ENCODE data around the gene PTPRA. TPM values are rescaled to one million over a fixed set of nuclear protein-coding genes. Genes with fewer than 3 reads are reported as not detected.
"Not testable (repeated sequence)": the region's sequence is repeated elsewhere in the genome, so short reads cannot be mapped to it uniquely, and the experiment has no call there.

The PTPRA gene
- total and polyA plus RNA-seq, 2 experiments from 2014 or later = 45.1 to 51.8 TPM

GRCh38 chr20:3021327-3021726 lies 148.0 kb downstream of the PTPRA start:
- no peaks in the 10 kb centered on the region for H3K79me2 ChIP-seq
- no peak overlapping the region for H2AFZ ChIP-seq
- no peaks in the 10 kb centered on the region for H3K9me2 ChIP-seq (replicated peaks; ENCODE audit: insufficient read depth)
- H3K27me3 ChIP-seq = no peaks in the 10 kb centered on the region
- H3K4me2 ChIP-seq = no peak overlapping the region
- TF ChIP-seq CTCF (IDR thresholded peaks at IDR 0.05; ENCODE audit: poor library complexity) = no peak
- TF ChIP-seq EZH2 (IDR thresholded peaks at IDR 0.05; ENCODE audit: borderline replicate concordance) = no peak
- no peak for TF ChIP-seq EZH2phosphoT487 (IDR thresholded peaks at IDR 0.05; ENCODE audit: low read depth, severe bottlenecking, unreplicated experiment)
- H3K4me1 ChIP-seq (ENCODE audit: insufficient read depth) = peaks cover 38% of the 10 kb centered on the region
- WGBS (ENCODE audit: low lambda C conversion rate, missing lambda C conversion rate) = 83% methylated on average over 4 of the region's 4 CpGs
- no peak overlapping the region for H3K4me3 ChIP-seq
- H3K9me3 ChIP-seq (ENCODE audit: low read depth) = no peaks in the 10 kb centered on the region
- H4K20me1 ChIP-seq (ENCODE audit: insufficient read depth, poor library complexity, severe bottlenecking) = no peaks in the 10 kb centered on the region
- H3K27ac ChIP-seq = peak overlapping the region; percentile 91
- no peak for DNase-seq (ENCODE audit: low spot score)
- no peaks in the 10 kb centered on the region for H3K36me3 ChIP-seq (replicated peaks; ENCODE audit: insufficient read depth, low read depth)

- Histone ChIP-seq H3K4me3 (no peak overlapping the region), H4K20me1 (ENCODE audit: insufficient read depth, poor library complexity, severe bottlenecking) (no peaks in the 10 kb centered on the region), H3K79me2 (no peaks in the 10 kb centered on the region), H3K9me3 (ENCODE audit: low read depth) (no peaks in the 10 kb centered on the region), H2AFZ (no peak overlapping the region), H3K9me2 (replicated peaks; ENCODE audit: insufficient read depth) (no peaks in the 10 kb centered on the region), H3K4me1 (ENCODE audit: insufficient read depth) (peaks cover 38% of the 10 kb centered on the region), H3K4me2 (no peak overlapping the region), H3K27ac (peak overlapping the region; percentile 91), H3K36me3 (replicated peaks; ENCODE audit: insufficient read depth, low read depth) (no peaks in the 10 kb centered on the region), H3K27me3 (no peaks in the 10 kb centered on the region)
- TF ChIP-seq EZH2 (IDR thresholded peaks at IDR 0.05; ENCODE audit: borderline replicate concordance) (no peak), CTCF (IDR thresholded peaks at IDR 0.05; ENCODE audit: poor library complexity) (no peak), EZH2phosphoT487 (IDR thresholded peaks at IDR 0.05; ENCODE audit: low read depth, severe bottlenecking, unreplicated experiment) (no peak)
- no peak for DNase-seq (ENCODE audit: low spot score)
- 98% methylated on average over 5 of the region's 5 CpGs for WGBS (ENCODE audit: low lambda C conversion rate, missing lambda C conversion rate)
These were observed 148.5 kb downstream of the PTPRA start for GRCh38 chr20:3021777-3022176.

- H3K27me3 ChIP-seq; H2AFZ ChIP-seq; H3K9me2 ChIP-seq (replicated peaks; ENCODE audit: insufficient read depth); H4K20me1 ChIP-seq (ENCODE audit: insufficient read depth, poor library complexity, severe bottlenecking); H3K79me2 ChIP-seq; H3K9me3 ChIP-seq (ENCODE audit: low read depth); H3K4me3 ChIP-seq; H3K36me3 ChIP-seq (replicated peaks; ENCODE audit: insufficient read depth, low read depth); DNase-seq (ENCODE audit: low spot score): not testable (repeated sequence)
- H3K27ac ChIP-seq = peak overlapping the region; percentile 91
- peaks cover 38% of the 10 kb centered on the region for H3K4me1 ChIP-seq (ENCODE audit: insufficient read depth)
- peak overlapping the region; percentile 57 for H3K4me2 ChIP-seq
- 46% methylated on average over 20 of the region's 20 CpGs for WGBS (ENCODE audit: low lambda C conversion rate, missing lambda C conversion rate)
These were observed 149.5 kb downstream of the PTPRA start for GRCh38 chr20:3022559-3023490.

- Histone ChIP-seq H3K9me3 (ENCODE audit: low read depth) (no peaks in the 10 kb centered on the region), H4K20me1 (ENCODE audit: insufficient read depth, poor library complexity, severe bottlenecking) (no peaks in the 10 kb centered on the region), H3K27ac (no peak overlapping the region), H3K27me3 (no peaks in the 10 kb centered on the region), H3K36me3 (replicated peaks; ENCODE audit: insufficient read depth, low read depth) (no peaks in the 10 kb centered on the region), H3K9me2 (replicated peaks; ENCODE audit: insufficient read depth) (no peaks in the 10 kb centered on the region), H3K4me2 (no peak overlapping the region), H3K4me3 (no peak overlapping the region), H3K4me1 (ENCODE audit: insufficient read depth) (peaks cover 21% of the 10 kb centered on the region), H2AFZ (no peak overlapping the region), H3K79me2 (no peaks in the 10 kb centered on the region)
- no peak for DNase-seq (ENCODE audit: low spot score)
- TF ChIP-seq EZH2 (IDR thresholded peaks at IDR 0.05; ENCODE audit: borderline replicate concordance) (no peak), EZH2phosphoT487 (IDR thresholded peaks at IDR 0.05; ENCODE audit: low read depth, severe bottlenecking, unreplicated experiment) (no peak), CTCF (IDR thresholded peaks at IDR 0.05; ENCODE audit: poor library complexity) (no peak)
- WGBS (ENCODE audit: low lambda C conversion rate, missing lambda C conversion rate) = 81% methylated on average over 2 of the region's 2 CpGs
These were observed 154.7 kb downstream of the PTPRA start for GRCh38 chr20:3027987-3028386.

All from hepatocyte (in vitro differentiated cells).